Activated CD4-positive, CD25-positive, alpha-beta regulatory T cell treated with anti-CD3 and anti-CD28 coated beads, Interleukin-2, amount 50 U/mL, for 72 hours (primary cell): Measurements from ENCODE around the gene USP35.

Experiments
- DNase-seq: peaks from one replicate; pipeline ENCODE4 v3.0.0; 2021

Gene USP35

DNA sequence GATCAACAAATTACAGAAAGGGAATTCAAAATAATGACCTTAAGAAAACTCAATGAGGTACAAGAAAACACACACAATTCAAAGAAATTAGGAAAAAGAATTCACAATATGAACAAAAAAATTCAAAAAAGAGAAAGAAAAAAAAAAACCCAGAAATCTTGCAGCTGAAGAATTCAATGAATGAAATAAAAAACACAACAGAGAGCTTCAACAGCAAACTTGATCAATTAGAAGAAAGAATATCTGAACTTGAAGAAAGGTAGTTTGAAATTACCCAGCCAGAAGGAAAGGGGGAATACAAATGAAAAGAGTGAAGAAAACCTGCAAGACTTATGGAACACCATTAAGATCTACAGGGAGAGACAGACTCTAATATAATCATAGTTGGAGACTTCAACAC, 52.8 kb downstream of the USP35 start:
- no peak for DNase-seq

DNA sequence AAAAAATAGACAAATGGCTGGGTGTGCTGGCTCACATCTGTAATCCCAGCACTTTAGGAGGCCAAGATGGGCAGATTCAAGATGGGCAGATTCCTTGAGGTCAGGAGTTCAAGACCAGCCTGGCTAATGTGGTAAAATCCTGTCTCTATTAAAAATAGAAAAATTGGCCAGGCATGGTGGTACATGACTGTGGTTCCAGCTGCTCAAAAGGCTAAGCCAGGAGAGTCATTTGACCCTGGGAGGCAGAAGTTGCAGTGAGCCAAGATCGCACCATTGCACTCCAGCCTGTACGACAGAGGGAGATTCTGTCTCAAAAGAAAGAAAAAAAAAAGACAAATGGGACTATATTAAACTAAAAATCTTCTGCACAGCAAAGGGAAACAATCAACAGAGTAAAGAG, 55.4 kb downstream of the USP35 start:
- DNase-seq, result no peak

- no peak for DNase-seq
Observed at GRCh38 chr11:78244546-78245255, 56.0 kb downstream of the USP35 start.

- DNase-seq, result no peak
Observed at GRCh38 chr11:78248191-78248590, 59.5 kb downstream of the USP35 start.

DNA sequence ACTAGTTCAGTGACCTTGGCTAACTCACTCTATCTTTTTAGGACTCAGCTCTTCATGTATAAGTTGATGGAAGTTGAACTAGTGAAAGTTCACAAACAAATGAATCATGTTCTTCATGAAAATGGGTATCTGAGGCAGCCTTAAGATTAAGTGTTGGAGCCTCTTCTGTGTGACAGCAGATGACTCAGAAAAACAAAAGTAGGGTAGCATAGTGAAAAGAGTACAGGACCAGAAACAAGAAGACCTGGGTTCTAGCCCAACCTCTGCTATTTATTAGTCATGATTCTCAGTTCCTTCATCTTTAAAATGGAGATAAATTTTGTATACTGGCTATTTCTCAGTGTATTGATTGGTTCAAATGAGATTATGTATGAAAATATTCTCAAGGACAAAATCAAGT, 60.2 kb downstream of the USP35 start:
- no peak for DNase-seq

GRCh38 chr11:78250099-78250498, 61.4 kb downstream of the USP35 start:
- DNase-seq, result no peak

DNA sequence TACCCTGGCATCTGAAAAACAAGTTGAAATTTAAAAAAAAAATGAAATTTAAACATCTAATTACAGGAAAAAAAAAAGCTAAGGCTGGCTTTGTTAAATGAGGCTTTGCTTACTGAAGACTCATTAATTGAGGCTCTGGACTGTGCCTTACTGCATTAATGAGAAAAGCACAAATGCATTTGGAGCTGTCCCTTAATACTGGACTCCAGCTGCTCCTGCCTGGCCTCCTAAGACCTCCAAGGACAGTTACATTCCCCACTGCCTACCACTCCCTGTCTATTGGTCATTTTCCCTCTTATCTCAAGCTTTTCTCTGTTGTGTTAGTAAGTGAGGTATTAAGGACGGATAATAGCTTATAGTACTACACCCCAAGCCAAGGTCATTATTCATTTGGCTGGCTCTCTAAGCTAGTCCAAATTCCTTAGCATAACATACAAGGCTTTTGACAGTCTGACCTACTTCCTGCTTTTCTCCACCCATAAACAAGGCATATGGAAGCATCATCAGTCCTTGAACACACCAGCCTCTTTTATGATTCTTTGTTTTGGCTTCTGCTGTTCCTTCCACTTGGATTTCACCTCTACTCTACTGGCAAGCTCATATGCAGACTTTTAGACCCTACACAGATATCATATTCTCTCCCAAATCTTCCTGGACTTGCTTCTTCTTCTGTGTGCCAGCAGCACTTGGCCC, 62.5 kb downstream of the USP35 start:
- DNase-seq, result no peak

DNA sequence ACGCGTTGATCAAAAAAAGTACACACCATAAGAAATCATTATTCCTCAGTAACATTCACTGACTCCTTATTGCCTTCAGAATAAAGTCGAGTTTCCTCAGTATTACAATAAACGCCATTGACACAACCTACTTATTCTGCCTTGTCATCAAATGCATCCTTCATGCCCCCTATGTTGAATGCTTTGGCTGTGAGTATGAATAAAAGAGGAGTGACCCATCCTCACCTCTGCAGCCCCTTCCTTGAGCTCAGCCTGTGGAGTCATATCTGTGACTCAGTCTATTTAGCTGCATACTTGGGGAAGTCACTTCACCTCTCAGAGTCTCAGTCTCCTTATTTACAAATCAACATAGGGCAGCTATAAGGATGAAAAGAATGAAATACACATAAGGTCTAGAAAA, 65.1 kb downstream of the USP35 start:
- no peak for DNase-seq

- DNase-seq, result no peak
Observed at GRCh38 chr11:78254268-78254667, 65.5 kb downstream of the USP35 start.

- DNase-seq, result no peak
Observed at GRCh38 chr11:78255919-78256318, 67.2 kb downstream of the USP35 start.

DNA sequence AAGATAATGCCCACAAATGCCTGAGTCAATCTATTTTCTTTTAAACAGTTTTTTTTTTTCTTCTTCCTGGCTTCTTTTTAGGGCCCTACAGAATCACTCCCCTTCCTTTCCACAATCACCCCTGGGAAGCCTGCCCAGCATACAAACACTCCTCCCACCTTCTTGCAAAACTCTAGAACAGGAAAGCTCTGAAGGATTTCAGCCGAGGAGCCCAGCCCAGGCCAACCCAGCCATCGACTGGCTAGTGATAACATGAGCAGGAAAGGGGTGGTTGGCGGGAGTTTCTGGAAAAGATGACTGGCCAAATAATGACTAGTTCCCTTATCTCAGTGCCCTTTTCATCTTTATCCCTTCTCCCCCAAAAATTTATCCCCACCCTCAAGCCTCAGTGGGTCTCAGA, 68.2 kb downstream of the USP35 start:
- DNase-seq, result no peak

GRCh38 chr11:78257654-78258053, 68.9 kb downstream of the USP35 start:
- DNase-seq, result no peak

DNA sequence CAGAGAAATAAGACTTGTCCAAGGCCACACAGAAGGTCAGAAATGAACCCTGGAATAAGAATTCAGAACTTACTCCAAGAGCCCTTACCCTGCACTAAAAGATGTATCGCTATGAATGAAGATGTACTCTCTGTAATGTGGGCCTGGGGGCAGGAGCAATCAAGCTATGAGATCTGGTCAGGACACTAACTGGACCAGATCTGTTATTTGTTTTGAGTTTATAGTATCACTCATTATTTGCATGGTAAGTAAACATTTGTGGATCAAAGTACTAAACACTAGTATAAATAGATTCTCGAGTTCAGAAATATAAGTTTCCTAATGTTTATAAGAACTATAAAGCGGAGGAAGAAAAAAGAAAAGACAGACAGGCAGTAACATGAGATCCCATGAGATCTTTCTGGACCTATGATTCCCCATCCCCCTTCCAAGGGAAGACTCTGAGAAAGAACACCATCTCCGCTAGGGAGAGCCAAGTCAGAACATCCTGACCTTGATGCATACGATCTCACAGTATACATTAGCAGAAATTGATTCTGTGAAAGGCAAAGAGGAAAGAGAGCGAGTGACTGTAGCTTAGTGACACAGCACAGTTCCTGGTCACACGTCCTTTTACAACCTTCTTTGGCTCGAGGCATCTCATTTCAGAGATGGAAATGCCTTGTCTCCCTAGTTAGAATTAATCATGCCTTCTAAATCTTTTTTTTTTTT, 71.2 kb downstream of the USP35 start:
- no peak for DNase-seq

DNA sequence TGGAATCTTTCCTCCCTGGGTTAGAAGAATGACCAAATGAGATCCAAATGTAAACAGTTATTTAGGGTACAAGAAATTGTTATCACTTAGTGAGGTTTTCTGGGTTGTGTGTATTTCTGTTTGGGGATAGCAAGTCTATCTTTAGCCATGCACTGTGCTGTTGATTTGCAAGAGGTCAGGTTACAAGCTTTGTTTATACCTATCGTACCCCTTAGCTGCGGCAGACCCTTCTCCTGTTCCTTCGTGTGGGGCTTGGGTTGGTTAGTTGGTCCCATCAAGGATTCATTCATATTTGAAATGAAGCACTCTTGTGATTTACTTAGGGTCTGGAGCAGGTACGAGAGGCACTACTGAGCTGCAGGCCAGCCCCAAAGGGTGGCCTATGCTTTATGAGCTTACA, 72.6 kb downstream of the USP35 start:
- no peak for DNase-seq

GRCh38 chr11:78261828-78262227, 73.1 kb downstream of the USP35 start:
- no peak for DNase-seq

DNA sequence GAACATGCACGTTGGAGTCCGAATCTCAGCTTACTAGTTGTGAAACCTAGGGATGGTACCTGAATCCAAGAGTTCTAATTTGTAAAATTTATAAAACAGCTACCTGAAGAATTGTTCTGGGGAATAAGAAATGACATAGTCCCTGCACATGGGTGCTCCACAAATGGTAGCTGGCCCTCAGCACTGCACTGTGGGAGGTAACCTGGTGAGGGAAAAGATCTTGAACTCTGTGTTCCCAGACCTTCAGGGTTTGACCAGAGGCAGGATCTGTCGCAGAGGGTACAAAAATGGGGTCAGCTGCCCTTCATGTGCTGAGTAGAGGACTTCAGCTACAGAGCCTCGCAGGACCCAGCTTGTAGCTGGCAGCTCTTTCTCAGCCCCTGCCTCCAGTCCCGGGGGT, 73.5 kb downstream of the USP35 start:
- DNase-seq, result no peak

- no peak for DNase-seq
Observed at GRCh38 chr11:78262691-78263090, 74.0 kb downstream of the USP35 start.
